Measurements from ENCODE around the gene NAGK. TPM values are rescaled to one million over a fixed set of nuclear protein-coding genes. Genes with fewer than 3 reads are reported as not detected.

Gene NAGK
- polyA plus RNA-seq, 1 donor (not counting 4 experiments of a cell fraction or from before 2014, with no cell fraction given) = 61.5 TPM

DNA sequence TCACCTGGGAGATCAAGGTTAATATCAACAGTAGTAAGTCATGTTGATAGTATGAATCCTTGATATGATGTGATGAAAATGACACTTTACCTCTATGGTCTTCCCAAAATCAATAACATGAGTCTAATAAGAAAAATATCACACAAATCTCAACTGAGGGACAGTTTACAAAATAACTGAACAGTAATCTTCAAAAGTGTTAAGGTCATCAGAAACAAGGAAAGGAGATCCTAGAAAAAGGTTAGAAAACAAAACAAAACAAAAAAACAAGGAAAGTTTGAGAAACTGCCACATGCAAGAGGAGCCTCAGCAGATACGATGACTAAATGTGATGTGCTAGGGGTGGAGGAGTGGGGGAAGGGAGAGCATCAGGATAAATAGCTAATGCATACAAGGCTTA lies 45.4 kb downstream of the NAGK start:
- TF ChIP-seq EZH2 (IDR thresholded peaks at IDR 0.05; ENCODE audit: low read length) (no peak), CTCF (optimal IDR thresholded peaks at IDR 0.05 in 1 of 3, IDR thresholded peaks at IDR 0.05 in 1 of 3, conservative IDR thresholded peaks at IDR 0.05 in 1 of 3; ENCODE audit: extremely low read depth in 1 of 3, insufficient read depth in 2 of 3, low read length in 3 of 3) (no peak)
- Histone ChIP-seq H3K9me3 (ENCODE audit: control insufficient read depth, low read depth, low read length) (no peaks in the 10 kb centered on the region), H2AFZ (ENCODE audit: control insufficient read depth, low read length) (no peak overlapping the region), H3K79me2 (ENCODE audit: control insufficient read depth, insufficient read depth, low read length) (no peaks in the 10 kb centered on the region), H3K4me1 (ENCODE audit: control insufficient read depth, extremely low read depth, insufficient read depth, low read length) (no peaks in the 10 kb centered on the region), H3K9ac (ENCODE audit: control insufficient read depth, extremely low read depth, insufficient read depth, low read length) (no peak overlapping the region), H3K4me2 (ENCODE audit: control insufficient read depth, extremely low read depth, insufficient read depth, low read depth, low read length) (no peak overlapping the region), H3K36me3 (ENCODE audit: control insufficient read depth in 2 of 2, extremely low read depth in 1 of 2, insufficient read depth in 2 of 2, low read length in 2 of 2) (no peaks in the 10 kb centered on the region), H3K27me3 (ENCODE audit: control insufficient read depth, extremely low read depth, insufficient read depth, low read length) (no peaks in the 10 kb centered on the region), H4K20me1 (ENCODE audit: control insufficient read depth, extremely low read depth, insufficient read depth, low read length) (no peaks in the 10 kb centered on the region), H3K4me3 (ENCODE audit: control insufficient read depth in 2 of 3, extremely low read depth in 1 of 3, insufficient read depth in 2 of 3, low read depth in 1 of 3, low read length in 3 of 3) (no peak overlapping the region), H3K27ac (ENCODE audit: control insufficient read depth, insufficient read depth, low read length) (no peak overlapping the region), H3K9me1 (ENCODE audit: control insufficient read depth, extremely low read depth, insufficient read depth, low read length) (no peaks in the 10 kb centered on the region)
- dilution Hi-C loops (cut with MboI; ENCODE audit: extremely low pct_ligation_motif_present, low sequenced_read_pairs) = no loop called here
- FAIRE-seq (no peak), DNase-seq (ENCODE audit: low read depth, low spot score) (no peak)

GRCh38 chr2:71117063-71117462 lies 48.6 kb downstream of the NAGK start:
- no peak for FAIRE-seq
- dilution Hi-C loops (cut with MboI; ENCODE audit: extremely low pct_ligation_motif_present, low sequenced_read_pairs) = no loop called here

More at GRCh38 chr2:71117063-71117462, 48.6 kb downstream of the NAGK start:
- H4K20me1 ChIP-seq (ENCODE audit: control insufficient read depth, extremely low read depth, insufficient read depth, low read length) = no peaks in the 10 kb centered on the region
- H3K36me3 ChIP-seq (ENCODE audit: control insufficient read depth in 2 of 2, extremely low read depth in 1 of 2, insufficient read depth in 2 of 2, low read length in 2 of 2) = no peaks in the 10 kb centered on the region
- H3K4me1 ChIP-seq (ENCODE audit: control insufficient read depth, extremely low read depth, insufficient read depth, low read length) = no peaks in the 10 kb centered on the region
- no peaks in the 10 kb centered on the region for H3K9me3 ChIP-seq (ENCODE audit: control insufficient read depth, low read depth, low read length)
- H3K79me2 ChIP-seq (ENCODE audit: control insufficient read depth, insufficient read depth, low read length) = no peaks in the 10 kb centered on the region
- H3K9ac ChIP-seq (ENCODE audit: control insufficient read depth, extremely low read depth, insufficient read depth, low read length) = no peak overlapping the region
- no peak for DNase-seq (ENCODE audit: low read depth, low spot score)
- H2AFZ ChIP-seq (ENCODE audit: control insufficient read depth, low read length) = no peak overlapping the region
- H3K4me2 ChIP-seq (ENCODE audit: control insufficient read depth, extremely low read depth, insufficient read depth, low read depth, low read length) = no peak overlapping the region
- no peaks in the 10 kb centered on the region for H3K27me3 ChIP-seq (ENCODE audit: control insufficient read depth, extremely low read depth, insufficient read depth, low read length)
- no peak for TF ChIP-seq EZH2 (IDR thresholded peaks at IDR 0.05; ENCODE audit: low read length)
- TF ChIP-seq CTCF (optimal IDR thresholded peaks at IDR 0.05 in 1 of 3, IDR thresholded peaks at IDR 0.05 in 1 of 3, conservative IDR thresholded peaks at IDR 0.05 in 1 of 3; ENCODE audit: extremely low read depth in 1 of 3, insufficient read depth in 2 of 3, low read length in 3 of 3) = no peak
- H3K4me3 ChIP-seq (ENCODE audit: control insufficient read depth in 2 of 3, extremely low read depth in 1 of 3, insufficient read depth in 2 of 3, low read depth in 1 of 3, low read length in 3 of 3) = no peak overlapping the region
- H3K27ac ChIP-seq (ENCODE audit: control insufficient read depth, insufficient read depth, low read length) = no peak overlapping the region
- peaks cover 2% of the 10 kb centered on the region for H3K9me1 ChIP-seq (ENCODE audit: control insufficient read depth, extremely low read depth, insufficient read depth, low read length)

All from keratinocyte (primary cell).